Fibroblast of lung (primary cell): ENCODE data around the gene FKBP4.

Experiments
- CTCF ChIP-seq, 2 donors: IDR thresholded peaks in 1 of 2; conservative IDR thresholded peaks in 1 of 2; 1 replicate in 1 of 2; 2 replicates in 1 of 2; pipeline ENCODE4 v1.5.1; 2011 to 2012; ENCODE audit warnings: low read length in 2 of 2, control low read depth in 1 of 2, inconsistent platforms in 1 of 2, low read depth in 1 of 2, mild to moderate bottlenecking in 1 of 2
- EZH2 ChIP-seq: IDR thresholded peaks from 2 replicates; pipeline ENCODE4 v1.5.1; 2012; ENCODE audit warnings: low read length, control low read depth, mild to moderate bottlenecking; ENCODE audit errors: missing control alignments

GRCh38 chr12:2769866-2770533 is 24.8 kb upstream of the FKBP4 start:
- TF ChIP-seq CTCF (conservative IDR thresholded peaks at IDR 0.05 in 1 of 2, IDR thresholded peaks at IDR 0.05 in 1 of 2; ENCODE audit: low read depth in 1 of 2, low read length in 2 of 2) (no peak), EZH2 (no peak)
